ENCODE data around the gene FAM3D.
"Not testable (repeated sequence)": the region's sequence is repeated elsewhere in the genome, so short reads cannot be mapped to it uniquely, and the experiment has no call there.

FAM3D gene

GRCh38 chr3:58711871-58712270 lies 45.3 kb upstream of the FAM3D start:
- TF ChIP-seq ZNF621 (tag by site-specific recombination; IDR thresholded peaks at IDR 0.05): no peak
- TF ChIP-seq ZIC2 (tag by site-specific recombination; IDR thresholded peaks at IDR 0.05): peak; percentile 37
- no peaks in the 10 kb centered on the region for H3K9me3 ChIP-seq (ENCODE audit: control insufficient read depth, insufficient read depth, low read depth, low read length)
- CTCF ChIA-PET: no interaction called here
- POLR2A ChIA-PET: no interaction called here
- no peak overlapping the region for H3K4me3 ChIP-seq (ENCODE audit: low read depth, low read length)
- no peaks in the 10 kb centered on the region for H3K4me1 ChIP-seq (ENCODE audit: control insufficient read depth, insufficient read depth, low read length)
- H3K36me3 ChIP-seq (ENCODE audit: control insufficient read depth in 2 of 2, insufficient read depth in 1 of 2, low read length in 2 of 2): no peaks in the 10 kb centered on the region
- H3K27ac ChIP-seq (ENCODE audit: extremely low read depth, low read depth, low read length): no peak overlapping the region

GRCh38 chr3:58708983-58709382 lies 42.4 kb upstream of the FAM3D start:
- H3K4me3 ChIP-seq (ENCODE audit: low read depth, low read length); H3K9me3 ChIP-seq (ENCODE audit: control insufficient read depth, insufficient read depth, low read depth, low read length); POLR2A ChIA-PET; H3K27ac ChIP-seq (ENCODE audit: extremely low read depth, low read depth, low read length); H3K36me3 ChIP-seq (ENCODE audit: control insufficient read depth in 2 of 2, insufficient read depth in 1 of 2, low read length in 2 of 2); H3K4me1 ChIP-seq (ENCODE audit: control insufficient read depth, insufficient read depth, low read length): not testable (repeated sequence)
- CTCF ChIA-PET: interaction anchor here (0.6 kb wide), 1 partner anchor 115 kb away, joined by 3 read pairs; no protein-coding TSS in a partner anchor

- H3K4me3 ChIP-seq (ENCODE audit: low read depth, low read length): no peak overlapping the region
- H3K27ac ChIP-seq (ENCODE audit: extremely low read depth, low read depth, low read length): no peak overlapping the region
- TF ChIP-seq MZF1 (tag by site-specific recombination; IDR thresholded peaks at IDR 0.05; ENCODE audit: borderline replicate concordance) (no peak), ZNF248 (tag by site-specific recombination; IDR thresholded peaks at IDR 0.05) (no peak), ZNF792 (tag by site-specific recombination; IDR thresholded peaks at IDR 0.05) (no peak), ZNF416 (tag by site-specific recombination; IDR thresholded peaks at IDR 0.05) (no peak), RBAK (tag by site-specific recombination; IDR thresholded peaks at IDR 0.05) (no peak), ZNF121 (tag by site-specific recombination; IDR thresholded peaks at IDR 0.05) (no peak), ZNF768 (tag by site-specific recombination; IDR thresholded peaks at IDR 0.05) (no peak), ZNF174 (tag by site-specific recombination; IDR thresholded peaks at IDR 0.05) (no peak)
- TF ChIP-seq, protein P1, sequence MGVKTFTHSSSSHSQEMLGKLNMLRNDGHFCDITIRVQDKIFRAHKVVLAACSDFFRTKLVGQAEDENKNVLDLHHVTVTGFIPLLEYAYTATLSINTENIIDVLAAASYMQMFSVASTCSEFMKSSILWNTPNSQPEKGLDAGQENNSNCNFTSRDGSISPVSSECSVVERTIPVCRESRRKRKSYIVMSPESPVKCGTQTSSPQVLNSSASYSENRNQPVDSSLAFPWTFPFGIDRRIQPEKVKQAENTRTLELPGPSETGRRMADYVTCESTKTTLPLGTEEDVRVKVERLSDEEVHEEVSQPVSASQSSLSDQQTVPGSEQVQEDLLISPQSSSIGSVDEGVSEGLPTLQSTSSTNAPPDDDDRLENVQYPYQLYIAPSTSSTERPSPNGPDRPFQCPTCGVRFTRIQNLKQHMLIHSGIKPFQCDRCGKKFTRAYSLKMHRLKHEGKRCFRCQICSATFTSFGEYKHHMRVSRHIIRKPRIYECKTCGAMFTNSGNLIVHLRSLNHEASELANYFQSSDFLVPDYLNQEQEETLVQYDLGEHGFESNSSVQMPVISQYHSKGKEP (tag by site-specific recombination; IDR thresholded peaks at IDR 0.05): no peak
- ChIA-PET POLR2A (no interaction called here), CTCF (no interaction called here)
- H3K9me3 ChIP-seq (ENCODE audit: control insufficient read depth, insufficient read depth, low read depth, low read length): no peaks in the 10 kb centered on the region
- H3K36me3 ChIP-seq (ENCODE audit: control insufficient read depth in 2 of 2, insufficient read depth in 1 of 2, low read length in 2 of 2): no peaks in the 10 kb centered on the region
- no peaks in the 10 kb centered on the region for H3K4me1 ChIP-seq (ENCODE audit: control insufficient read depth, insufficient read depth, low read length)
Measured at GRCh38 chr3:58708116-58708791, 41.7 kb upstream of the FAM3D start.

DNA sequence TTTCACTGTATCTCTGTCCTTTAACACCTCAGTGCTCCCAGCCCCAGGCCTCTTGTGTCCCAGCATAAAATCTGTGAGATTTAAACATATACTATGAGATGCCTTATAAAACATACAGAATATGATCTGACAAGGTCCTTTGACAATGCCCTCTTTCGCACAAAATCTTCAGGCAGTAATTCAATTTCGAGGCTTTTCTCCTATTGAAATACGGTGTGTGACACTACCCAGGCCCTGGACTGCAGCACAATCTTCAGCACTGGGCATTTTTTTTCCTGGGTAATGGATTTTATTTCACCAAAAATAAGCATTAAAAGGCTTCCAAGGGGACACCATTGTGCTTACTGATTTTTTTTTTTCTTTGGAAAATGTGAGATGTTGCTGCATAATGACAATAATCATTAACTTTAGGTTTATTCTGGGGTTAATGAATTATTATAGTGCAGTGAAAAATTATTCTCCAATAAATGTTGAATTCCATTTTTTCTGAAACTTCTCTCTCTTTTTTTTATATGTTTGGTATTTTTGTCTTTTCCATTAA lies 40.9 kb upstream of the FAM3D start:
- H3K36me3 ChIP-seq (ENCODE audit: control insufficient read depth in 2 of 2, insufficient read depth in 1 of 2, low read length in 2 of 2): no peaks in the 10 kb centered on the region
- no peaks in the 10 kb centered on the region for H3K9me3 ChIP-seq (ENCODE audit: control insufficient read depth, insufficient read depth, low read depth, low read length)
- no peak overlapping the region for H3K4me3 ChIP-seq (ENCODE audit: low read depth, low read length)
- no peak overlapping the region for H3K27ac ChIP-seq (ENCODE audit: extremely low read depth, low read depth, low read length)
- H3K4me1 ChIP-seq (ENCODE audit: control insufficient read depth, insufficient read depth, low read length): no peaks in the 10 kb centered on the region
- CTCF ChIA-PET: no interaction called here
- POLR2A ChIA-PET: no interaction called here
- no peak for TF ChIP-seq ZBTB8A (tag by site-specific recombination; IDR thresholded peaks at IDR 0.05)
- TF ChIP-seq GLIS1 (tag by site-specific recombination; IDR thresholded peaks at IDR 0.05): no peak
- TF ChIP-seq SALL2 (tag by site-specific recombination; IDR thresholded peaks at IDR 0.05; ENCODE audit: borderline replicate concordance): no peak
- no peak for TF ChIP-seq ZNF704 (tag by site-specific recombination; IDR thresholded peaks at IDR 0.05)
- TF ChIP-seq ZNF654 (tag by site-specific recombination; IDR thresholded peaks at IDR 0.05; ENCODE audit: low read depth): no peak
- TF ChIP-seq ZNF518A (tag by site-specific recombination; conservative IDR thresholded peaks at IDR 0.05; ENCODE audit: low read depth): no peak
- no peak for TF ChIP-seq ZNF394 (tag by site-specific recombination; IDR thresholded peaks at IDR 0.05; ENCODE audit: borderline replicate concordance)
- no peak for TF ChIP-seq ZBTB21 (tag by site-specific recombination; IDR thresholded peaks at IDR 0.05)
- no peak for TF ChIP-seq ZNF292 (tag by site-specific recombination; IDR thresholded peaks at IDR 0.05; ENCODE audit: borderline replicate concordance, low read depth)
- TF ChIP-seq ZNF121 (tag by site-specific recombination; IDR thresholded peaks at IDR 0.05): no peak
- no peak for TF ChIP-seq ZSCAN23 (tag by site-specific recombination; IDR thresholded peaks at IDR 0.05)
